ENCODE results near the gene PTPRU.
"Not testable (repeated sequence)": the region's sequence is repeated elsewhere in the genome, so short reads cannot be mapped to it uniquely, and the experiment has no call there.

PTPRU gene

DNA sequence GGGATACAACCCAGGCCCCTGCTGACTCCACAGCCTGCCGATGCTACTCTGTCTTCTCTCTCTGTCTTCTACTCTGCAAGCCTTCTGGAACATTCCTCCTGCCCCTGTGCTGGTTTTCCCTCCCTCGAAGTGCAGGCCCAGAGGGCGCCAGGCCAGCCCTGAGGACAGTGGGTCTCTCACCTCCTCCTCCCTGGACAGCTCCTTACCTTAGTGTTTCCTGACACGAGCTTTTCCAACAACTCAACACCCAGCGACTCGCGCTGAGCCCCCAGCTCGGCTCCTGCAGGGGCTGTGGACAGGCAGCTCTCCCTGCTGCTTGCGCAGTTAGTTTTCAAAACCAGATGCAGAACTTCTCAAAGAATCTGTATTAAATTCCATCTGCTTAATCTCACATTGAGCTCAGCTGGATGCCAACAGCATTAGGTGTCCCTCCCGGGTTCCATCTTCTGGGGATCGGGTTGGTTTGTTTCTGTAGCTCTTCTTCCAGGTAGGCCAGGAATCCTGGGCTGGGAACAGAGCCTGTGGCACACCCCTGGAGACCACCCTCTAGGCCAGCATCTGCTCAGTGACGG lies 54.2 kb downstream of the PTPRU start:
- no peak overlapping the region for H3K4me3 ChIP-seq (replicated peaks; ENCODE audit: low read depth, low read length)
- DNase-seq (ENCODE audit: extremely low read depth, low read depth), result no peak
- TF ChIP-seq, protein P1, sequence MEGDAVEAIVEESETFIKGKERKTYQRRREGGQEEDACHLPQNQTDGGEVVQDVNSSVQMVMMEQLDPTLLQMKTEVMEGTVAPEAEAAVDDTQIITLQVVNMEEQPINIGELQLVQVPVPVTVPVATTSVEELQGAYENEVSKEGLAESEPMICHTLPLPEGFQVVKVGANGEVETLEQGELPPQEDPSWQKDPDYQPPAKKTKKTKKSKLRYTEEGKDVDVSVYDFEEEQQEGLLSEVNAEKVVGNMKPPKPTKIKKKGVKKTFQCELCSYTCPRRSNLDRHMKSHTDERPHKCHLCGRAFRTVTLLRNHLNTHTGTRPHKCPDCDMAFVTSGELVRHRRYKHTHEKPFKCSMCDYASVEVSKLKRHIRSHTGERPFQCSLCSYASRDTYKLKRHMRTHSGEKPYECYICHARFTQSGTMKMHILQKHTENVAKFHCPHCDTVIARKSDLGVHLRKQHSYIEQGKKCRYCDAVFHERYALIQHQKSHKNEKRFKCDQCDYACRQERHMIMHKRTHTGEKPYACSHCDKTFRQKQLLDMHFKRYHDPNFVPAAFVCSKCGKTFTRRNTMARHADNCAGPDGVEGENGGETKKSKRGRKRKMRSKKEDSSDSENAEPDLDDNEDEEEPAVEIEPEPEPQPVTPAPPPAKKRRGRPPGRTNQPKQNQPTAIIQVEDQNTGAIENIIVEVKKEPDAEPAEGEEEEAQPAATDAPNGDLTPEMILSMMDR (IDR thresholded peaks at IDR 0.05; ENCODE audit: low read depth, low read length, missing control alignments), result no peak

DNA sequence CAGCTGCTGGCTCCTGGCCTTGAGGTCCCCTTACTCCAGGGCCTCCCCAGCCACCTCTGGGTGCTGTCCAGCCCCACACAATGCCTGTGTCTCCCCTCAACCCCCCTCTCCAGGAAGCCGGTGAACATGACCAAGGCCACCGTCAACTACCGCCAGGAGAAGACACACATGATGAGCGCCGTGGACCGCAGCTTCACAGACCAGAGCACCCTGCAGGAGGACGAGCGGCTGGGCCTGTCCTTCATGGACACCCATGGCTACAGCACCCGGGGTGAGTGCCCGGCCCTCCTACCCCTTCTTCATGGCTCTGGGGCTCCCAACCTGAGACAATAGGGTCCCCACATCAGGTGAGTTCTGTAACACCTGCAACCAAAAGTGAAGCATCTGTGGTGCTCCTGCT lies 55.4 kb downstream of the PTPRU start:
- TF ChIP-seq, protein P1 (IDR thresholded peaks at IDR 0.05; ENCODE audit: low read depth, low read length, missing control alignments), result no peak
- DNase-seq (ENCODE audit: extremely low read depth, low read depth), result no peak
- no peak overlapping the region for H3K4me3 ChIP-seq (replicated peaks; ENCODE audit: low read depth, low read length)

DNA sequence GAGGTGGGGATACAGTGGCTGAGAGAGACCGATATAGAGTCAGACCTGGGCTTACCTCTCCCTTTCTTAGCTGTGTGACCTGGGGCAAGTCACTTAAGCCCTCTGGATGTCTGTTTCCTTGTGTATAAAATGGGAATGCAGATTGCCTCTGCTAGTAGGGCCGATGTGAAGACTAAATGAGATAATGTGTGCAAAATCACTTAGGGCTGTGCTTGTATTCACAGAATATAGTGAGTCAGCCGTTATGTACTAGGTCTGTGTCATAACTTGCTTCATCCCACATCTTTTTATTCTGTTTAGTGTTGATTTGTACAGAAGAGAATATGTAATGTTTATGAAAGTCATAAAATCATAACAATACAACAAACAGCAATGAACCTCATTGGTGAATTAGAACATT lies 56.0 kb downstream of the PTPRU start:
- no peak for DNase-seq (ENCODE audit: extremely low read depth, low read depth)
- TF ChIP-seq, protein P1 (IDR thresholded peaks at IDR 0.05; ENCODE audit: low read depth, low read length, missing control alignments), result no peak
- H3K4me3 ChIP-seq (replicated peaks; ENCODE audit: low read depth, low read length), result no peak overlapping the region

DNA sequence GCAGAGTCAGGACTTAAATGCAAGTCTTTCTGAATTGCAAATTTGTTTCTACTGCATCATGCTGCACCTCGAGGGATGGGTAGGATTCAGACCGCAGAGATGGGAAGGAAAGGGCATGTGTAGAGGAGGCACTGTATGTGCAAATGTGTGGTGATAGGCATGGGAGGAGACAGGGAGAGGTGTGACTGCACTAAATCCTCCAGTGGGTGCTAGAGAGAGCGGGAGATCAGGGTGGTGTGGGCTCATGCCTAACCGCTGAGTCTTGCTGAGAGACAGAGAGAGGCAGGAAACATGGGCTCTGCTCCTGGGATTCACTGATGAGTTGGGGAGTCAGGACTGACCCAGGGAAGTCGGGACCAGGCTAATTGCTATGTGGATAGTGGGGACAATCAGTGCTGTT lies 61.1 kb downstream of the PTPRU start:
- DNase-seq (ENCODE audit: extremely low read depth, low read depth), result no peak
- H3K4me3 ChIP-seq (replicated peaks; ENCODE audit: low read depth, low read length), result no peak overlapping the region
- TF ChIP-seq, protein P1 (IDR thresholded peaks at IDR 0.05; ENCODE audit: low read depth, low read length, missing control alignments), result no peak

DNA sequence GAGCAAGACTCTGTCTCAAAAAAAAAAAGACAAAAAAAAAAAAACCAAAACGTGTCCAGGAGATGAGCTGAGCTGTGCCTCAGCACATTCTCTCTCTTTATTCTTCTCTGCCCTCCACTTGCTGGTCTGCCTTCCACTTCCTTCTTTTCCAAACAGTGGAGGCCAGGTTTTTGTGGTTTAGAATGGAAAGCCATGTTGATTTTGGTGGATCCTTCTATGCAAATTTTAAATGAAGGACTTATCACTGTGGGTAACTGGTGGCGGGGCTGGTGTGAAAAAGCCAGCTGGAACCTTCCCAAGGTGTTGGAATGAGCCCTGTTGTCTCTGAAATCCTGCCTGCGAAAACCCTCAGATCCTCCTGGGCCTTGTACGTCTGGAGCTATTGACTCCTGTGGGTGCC lies 61.9 kb downstream of the PTPRU start:
- H3K4me3 ChIP-seq (replicated peaks; ENCODE audit: low read depth, low read length), result no peak overlapping the region
- no peak for DNase-seq (ENCODE audit: extremely low read depth, low read depth)
- TF ChIP-seq, protein P1 (IDR thresholded peaks at IDR 0.05; ENCODE audit: low read depth, low read length, missing control alignments), result no peak

DNA sequence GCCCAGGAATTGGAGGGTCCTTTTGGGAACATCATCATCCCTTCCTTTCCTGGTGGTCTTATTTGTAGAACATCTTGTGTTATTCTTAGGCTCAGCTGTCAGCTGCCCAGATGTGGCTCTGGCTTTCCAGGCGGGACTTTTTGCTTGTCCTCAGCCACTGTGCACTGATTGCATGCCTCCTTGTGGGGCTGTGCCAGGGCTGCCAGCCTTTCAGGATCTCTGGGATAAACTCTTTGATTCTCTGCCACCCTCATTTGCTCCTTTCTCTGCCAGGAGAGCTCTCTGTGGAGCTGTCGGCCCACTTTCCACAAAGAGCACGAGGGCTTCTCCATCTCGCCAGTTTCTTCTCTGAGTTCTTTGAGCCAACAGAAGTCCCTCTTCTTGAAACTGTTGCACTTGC lies 63.1 kb downstream of the PTPRU start:
- TF ChIP-seq, protein P1 (IDR thresholded peaks at IDR 0.05; ENCODE audit: low read depth, low read length, missing control alignments), result no peak
- no peak for DNase-seq (ENCODE audit: extremely low read depth, low read depth)
- no peak overlapping the region for H3K4me3 ChIP-seq (replicated peaks; ENCODE audit: low read depth, low read length)

DNA sequence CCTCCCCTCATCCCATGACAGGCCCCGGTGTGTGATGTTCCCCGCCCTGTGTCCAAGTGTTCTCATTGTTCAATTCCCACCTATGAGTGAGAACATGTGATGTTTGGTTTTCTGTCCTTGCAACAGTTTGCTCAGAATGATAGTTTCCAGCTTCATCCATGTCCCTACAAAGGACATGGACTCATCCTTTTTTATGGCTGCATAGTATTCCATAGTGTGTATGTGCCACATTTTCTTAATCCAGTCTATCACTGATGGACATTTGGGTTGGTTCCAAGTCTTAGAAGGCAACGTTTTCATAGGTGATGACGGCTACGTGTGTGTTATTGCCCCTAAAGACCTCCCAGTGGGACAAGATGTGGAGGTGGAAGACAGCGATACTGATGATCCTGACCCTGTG lies 65.4 kb downstream of the PTPRU start:
- DNase-seq (ENCODE audit: extremely low read depth, low read depth); H3K4me3 ChIP-seq (replicated peaks; ENCODE audit: low read depth, low read length): not testable (repeated sequence)
